Activated CD4-positive, CD25-positive, alpha-beta regulatory T cell treated with anti-CD3 and anti-CD28 coated beads, Interleukin-2, amount 50 U/mL, for 16 hours (primary cell): ENCODE results near the gene KMT5C.

ENCODE experiments used
- DNase-seq: peaks from one replicate; pipeline ENCODE4 v3.0.0-alpha.2; 2020; ENCODE audit warnings: low read depth, low spot score

KMT5C gene

DNA sequence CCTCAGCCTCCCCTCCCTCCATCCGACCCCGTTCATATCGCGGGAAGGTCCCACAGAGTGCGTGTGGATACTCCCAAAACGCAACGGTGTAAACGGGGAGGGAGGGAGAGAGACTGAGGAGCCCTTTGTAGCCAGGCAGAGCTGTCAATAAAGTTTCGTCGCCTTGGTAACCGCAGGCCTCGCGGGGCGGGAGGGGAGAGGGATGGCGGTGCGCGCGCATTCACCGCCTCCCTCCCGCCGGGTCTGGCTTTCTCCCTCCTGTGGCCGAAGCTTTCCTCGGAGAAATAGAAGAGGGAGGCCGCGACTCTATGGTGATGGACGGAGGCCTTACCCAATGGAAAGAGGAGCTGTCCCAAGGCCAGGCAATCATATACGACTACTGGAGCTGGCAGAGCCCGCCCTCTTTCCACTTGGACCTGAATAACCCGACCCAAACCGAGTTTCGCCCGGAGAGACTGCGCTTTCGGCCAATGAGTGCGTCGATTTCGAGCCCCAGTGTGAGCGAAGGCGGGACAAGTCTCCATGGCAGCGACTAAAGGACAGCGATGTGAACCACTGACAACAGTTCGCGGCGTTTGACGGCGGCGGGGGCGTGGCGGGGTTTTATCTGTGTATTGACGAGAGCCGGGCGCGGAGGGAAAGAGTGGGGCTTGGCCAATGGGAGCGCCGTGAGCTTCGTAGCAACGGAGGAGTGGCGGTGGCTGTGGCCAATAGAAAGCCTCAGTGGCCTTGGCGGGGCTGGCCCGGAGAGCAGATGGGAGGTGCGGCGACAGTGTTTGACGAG, at the start of gene KMT5C:
TSS of gene KMT5C (plus strand) at position 772 of the 784 bp plus-strand sequence. CDS start 2,061 bp downstream, outside the sequence.
- DNase-seq = peak; percentile 100

DNA sequence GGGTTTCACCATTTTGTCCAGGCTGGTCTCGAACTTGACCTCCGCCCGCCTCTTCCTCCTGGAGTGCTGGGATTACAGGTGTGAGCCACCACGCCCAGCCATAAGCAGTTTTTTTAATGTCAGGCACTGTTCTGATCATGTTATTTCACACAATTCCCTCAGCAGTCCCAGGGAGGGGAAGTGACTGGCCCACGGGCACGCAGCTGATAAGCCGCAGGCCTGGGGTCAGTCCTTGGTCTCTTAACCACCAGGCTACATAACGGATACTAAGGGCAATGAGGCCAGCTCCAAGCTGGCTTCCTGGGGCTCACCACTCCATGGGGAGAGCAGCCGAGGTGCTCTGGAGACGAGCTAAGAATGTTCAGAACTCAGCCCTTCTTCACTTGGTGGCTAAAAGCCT, 42.4 kb upstream of the KMT5C start:
- DNase-seq = no peak

DNA sequence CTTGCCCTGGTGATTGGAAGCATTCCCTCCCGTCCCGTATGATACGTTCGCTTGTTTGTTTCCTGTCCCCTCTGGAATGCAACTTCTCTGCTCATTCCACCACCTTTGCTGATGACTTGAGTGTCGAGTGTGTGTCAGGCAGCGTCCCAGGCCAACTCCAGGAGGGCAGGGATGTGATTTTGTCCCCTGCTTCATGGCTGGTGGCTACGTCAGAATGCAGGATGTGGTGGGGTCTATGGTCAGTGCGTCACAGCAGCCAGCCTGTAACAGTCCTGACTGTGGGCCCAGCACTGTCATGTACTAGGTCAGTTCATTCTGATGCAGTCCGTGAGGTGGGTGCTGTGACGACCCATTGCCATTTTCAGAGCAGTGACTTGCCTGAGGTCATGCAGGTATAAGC, 39.7 kb upstream of the KMT5C start:
- DNase-seq = no peak

GRCh38 chr19:55300886-55301458, 38.7 kb upstream of the KMT5C start:
- no peak for DNase-seq

DNA sequence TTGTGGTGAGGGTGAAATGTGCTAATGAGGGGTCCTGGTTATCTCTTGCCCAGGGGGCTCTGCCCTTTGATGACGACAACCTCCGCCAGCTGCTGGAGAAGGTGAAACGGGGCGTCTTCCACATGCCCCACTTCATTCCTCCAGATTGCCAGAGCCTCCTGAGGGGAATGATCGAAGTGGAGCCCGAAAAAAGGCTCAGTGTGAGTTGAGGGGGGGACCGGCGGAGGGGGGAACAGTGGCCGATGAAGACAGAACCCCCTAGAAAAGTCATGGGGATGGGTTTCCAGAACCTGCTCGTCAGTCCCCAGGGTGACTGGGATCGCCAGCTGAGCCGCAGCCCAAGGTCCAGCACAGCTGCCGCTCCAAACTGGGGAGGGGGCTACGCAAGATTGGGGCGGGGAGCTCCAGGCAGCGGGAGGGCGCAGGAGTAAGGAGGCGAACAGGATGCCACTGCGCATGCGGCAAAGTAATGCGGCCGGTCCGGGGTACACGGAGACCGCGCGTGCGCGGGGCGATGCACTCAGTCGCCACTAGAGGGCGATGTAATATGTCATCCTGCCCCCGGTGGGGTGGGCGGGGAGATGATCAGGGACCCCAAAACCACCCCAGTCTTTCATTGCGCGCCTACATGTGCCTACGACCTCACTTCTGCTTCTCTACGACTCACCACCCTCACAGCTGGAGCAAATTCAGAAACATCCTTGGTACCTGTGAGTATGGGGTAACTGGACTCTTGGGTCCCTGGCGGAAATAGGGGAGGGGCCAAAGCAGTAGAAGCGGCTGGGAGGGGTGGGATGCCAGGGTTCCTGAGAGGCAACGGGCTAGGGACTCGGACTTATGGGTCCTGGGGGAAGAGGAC, 38.0 kb upstream of the KMT5C start:
- peak; percentile 86 for DNase-seq

GRCh38 chr19:55302318-55302703, 37.4 kb upstream of the KMT5C start:
- DNase-seq = no peak

DNA sequence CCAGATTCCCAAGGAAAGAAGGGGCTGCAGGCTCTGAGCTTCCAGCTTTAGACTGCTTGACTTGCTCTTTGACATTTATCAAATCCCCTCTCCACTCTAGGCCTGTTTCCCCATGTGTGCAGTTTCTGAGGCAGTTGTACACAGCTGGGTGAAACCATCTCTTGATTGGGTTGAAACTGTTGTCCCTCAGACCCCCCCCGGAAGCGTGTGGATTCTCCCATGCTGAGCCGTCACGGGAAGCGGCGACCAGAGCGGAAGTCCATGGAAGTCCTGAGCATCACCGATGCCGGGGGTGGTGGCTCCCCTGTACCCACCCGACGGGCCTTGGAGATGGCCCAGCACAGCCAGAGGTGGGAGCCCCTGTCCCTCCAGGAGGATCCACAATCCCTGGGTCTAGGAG, 36.2 kb upstream of the KMT5C start:
- no peak for DNase-seq

GRCh38 chr19:55304279-55304978, 35.2 kb upstream of the KMT5C start:
- DNase-seq = no peak

DNA sequence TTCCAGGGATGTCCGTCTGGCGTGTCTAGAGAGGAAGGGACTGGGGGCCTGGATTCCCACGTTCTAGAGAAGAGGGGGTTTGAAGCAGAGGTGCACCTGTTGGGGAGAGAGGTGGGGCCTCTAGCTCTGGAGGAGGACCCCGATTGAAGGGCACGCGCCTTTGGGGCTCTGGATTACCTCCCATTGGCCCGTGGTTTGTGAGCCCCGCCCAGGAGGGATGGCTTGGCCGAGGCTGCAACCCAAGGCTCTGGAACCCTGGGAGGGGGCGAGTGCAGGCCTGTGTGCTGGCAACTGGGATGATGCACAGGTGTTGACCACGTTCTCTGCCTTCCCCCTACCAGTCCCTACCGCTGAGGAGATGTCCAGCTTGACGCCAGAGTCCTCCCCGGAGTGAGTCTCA, 34.7 kb upstream of the KMT5C start:
- no peak for DNase-seq

DNA sequence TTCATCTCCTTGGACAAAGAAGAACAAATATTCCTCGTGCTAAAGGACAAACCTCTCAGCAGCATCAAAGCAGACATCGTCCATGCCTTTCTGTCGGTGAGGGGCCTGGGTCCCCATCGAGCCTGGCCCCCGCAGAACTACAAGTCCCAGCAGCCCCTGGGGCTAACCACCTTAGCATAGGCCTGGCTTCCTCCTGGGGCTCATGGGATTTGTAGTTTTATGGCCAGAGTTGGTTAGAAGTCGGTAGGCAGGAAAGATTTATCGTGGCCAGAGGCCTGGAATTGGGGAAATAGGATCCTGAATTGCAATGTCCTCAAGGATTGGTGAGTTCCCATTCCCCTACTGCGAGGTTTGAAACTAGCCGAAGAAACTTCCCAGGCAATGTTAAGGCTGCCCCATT, 34.2 kb upstream of the KMT5C start:
- no peak for DNase-seq

DNA sequence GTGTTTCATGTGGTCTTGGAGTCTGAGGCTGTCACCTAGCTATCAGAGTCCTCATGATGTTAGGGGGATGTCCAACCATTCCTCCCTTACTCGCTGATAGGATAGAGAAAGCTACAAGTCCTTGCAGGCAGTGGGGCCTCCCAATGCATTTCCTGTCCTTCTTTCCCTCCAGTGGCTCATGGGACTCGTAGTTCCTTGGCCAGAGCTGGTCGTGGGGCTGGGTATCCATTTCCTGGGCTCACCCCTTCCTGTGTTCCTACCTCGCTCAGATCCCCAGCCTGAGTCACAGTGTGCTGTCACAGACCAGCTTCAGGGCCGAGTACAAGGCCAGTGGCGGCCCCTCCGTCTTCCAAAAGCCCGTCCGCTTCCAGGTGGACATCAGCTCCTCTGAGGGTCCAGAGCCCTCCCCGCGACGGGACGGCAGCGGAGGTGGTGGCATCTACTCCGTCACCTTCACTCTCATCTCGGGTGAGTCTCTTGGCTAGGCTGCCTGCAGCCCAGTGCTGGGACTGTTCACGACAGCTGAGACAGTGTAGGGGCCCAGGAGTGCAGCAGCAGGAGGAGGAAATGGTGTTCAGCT, 33.6 kb upstream of the KMT5C start:
- DNase-seq = no peak

DNA sequence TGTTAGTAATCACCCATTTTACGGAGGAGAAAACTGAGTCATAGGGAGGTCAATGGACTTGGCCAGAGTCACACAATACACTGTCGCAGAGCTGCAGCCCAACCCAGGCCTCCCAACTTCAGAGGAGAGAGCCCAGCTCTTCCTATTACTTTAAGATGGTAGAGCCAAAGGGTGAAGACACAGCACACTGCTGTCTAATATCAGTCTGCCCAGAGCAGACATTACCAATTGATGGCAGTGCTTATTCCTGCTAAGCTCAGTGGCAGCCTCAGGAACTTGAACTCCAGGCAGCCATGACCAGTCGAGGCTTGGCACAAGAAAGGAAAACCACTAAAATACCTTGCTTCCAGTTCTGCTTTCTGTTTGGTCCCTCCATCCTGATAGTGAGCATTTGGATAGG, 33.0 kb upstream of the KMT5C start:
- DNase-seq = no peak

- no peak for DNase-seq
Observed at GRCh38 chr19:55308281-55308680, 31.4 kb upstream of the KMT5C start.

DNA sequence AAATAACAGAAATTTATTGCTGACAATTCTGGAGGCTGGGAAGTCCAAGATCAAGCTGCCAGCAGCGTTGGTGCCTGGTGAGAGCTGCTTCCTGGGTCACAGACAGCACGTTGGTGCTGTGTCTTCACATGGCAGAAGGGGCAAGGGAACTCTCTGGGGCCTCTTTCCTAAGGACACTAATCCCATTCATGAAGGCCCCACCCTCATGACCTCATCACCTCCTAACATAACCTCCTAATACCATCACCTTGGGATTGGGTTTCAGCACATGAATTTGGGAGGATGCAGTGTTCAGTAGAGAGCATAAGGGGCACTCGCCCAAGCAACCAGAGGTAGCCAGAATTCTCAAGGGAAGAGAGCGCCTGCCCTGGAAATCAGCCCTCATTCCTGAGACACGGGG, 30.2 kb upstream of the KMT5C start:
- DNase-seq = no peak

- DNase-seq = no peak
Observed at GRCh38 chr19:55310498-55310897, 29.2 kb upstream of the KMT5C start.

- no peak for DNase-seq
Observed at GRCh38 chr19:55311397-55311796, 28.3 kb upstream of the KMT5C start.

DNA sequence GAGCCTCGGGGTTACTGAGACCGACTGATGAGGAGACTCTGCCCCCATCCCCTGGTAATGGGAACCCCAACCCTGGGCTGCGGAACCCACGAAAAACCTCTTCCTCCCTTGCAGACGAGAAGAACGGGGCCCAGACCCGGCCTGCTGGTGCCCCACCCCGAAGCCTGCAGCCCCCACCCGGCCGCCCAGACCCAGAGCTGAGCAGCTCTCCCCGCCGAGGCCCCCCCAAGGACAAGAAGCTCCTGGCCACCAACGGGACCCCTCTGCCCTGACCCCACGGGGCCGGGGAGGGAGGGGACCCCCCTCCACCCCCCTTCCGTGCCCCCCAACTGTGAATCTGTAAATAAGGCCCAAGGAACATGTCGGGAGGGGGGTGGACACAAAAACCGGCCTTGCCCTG, 27.9 kb upstream of the KMT5C start:
- no peak for DNase-seq

DNA sequence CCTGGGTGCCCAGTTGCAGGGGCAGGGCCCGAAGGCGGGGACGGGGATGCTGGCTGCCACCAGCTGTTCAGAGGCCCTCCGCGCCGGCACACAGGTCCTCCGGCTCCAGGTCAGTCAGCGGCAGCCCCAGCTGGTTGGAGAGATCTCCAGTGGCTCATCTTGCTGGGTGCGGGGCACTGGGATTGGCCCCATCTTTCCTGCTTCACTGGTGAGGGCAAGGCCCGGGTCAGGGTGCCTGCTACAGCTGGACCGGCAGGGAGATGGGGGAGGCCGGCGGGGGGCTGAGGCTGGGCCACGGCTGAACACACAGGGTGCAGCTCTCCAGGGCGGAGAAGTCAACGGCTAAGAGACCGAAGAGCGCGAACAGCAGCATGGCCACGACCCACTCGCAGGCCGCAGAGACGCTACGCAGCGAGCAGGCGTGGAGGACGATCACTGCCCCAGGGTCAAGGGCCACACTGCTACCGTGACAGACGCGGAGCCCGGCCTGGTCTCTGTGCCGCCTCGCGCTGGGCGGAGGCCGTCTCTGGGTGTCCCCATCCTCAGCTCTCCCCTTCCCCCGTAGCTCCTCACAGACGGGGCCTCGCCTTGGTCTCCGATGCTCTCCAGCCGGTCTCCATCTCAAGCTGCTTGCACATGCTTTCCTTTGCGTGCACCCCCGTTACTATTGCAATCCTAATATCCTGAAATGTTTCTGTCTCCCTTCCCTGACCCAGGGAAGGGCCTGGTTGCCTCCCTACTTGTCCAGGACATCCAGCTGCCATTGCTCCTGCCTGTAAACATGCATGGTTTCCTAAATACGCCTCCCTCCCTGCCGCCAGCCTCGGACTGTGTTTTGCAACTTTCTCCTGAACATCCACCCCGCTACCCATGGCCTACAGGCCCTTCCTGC, 26.8 kb upstream of the KMT5C start:
- no peak for DNase-seq

DNA sequence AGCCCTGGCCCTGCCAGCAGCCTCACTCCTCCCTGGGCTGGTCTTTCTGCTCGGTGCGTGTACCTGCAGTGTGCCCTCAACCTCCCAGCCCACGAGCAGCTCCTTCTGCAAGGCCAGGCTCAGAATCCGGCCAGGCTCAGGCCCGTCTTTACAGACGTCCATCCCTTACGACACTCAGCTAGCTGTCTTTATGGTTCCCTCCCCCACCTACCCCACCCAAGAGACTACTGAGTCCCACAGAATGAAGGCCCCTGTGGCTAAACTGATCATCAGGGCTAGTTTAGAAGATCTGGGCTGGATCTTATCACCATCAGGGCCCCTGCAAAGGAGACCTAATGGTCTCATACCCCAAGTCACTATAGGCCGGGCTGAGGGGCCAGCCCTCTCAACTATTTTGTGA, 25.3 kb upstream of the KMT5C start:
- DNase-seq = no peak

DNA sequence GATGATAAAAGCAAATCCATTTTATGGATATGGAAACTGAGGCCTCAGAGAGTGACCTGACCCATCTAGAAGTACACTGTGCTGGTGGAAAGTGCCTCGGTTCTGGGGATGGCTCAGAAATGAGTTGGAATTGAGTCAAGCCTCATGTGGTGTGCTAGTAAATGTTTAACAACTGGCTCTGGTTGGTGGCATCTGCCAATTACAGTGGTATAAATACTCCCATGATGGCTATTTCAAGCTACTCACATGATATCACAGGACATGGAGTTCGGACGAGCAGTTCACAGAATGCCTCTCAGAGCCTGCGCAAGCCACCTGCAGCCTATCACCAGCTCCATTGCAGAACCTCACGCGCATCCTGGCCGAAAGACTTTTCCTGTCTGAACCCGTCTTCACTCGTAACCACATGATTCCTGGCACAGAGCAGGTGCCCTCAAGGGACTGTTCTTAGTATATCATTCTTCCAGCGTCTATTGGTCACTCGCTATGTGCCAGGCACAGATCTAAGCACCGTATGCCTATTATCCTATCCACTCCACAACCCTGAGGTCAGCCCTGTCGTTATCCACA, 23.6 kb upstream of the KMT5C start:
- DNase-seq = no peak
